Uterus (tissue), 2 donors: ENCODE data around the gene SFXN3.

Experiments used
- POLR2A ChIP-seq, 2 donors: fragments of 450-650 bp; IDR thresholded peaks; one replicate each; pipeline ENCODE4 v1.6.1; 2016; ENCODE audit warnings: antibody characterized with exemption in 2 of 2, mild to moderate bottlenecking in 1 of 2, moderate library complexity in 1 of 2
- TF ChIP-seq, protein P1 (sequence below), 4 experiments: fragments of 200-600 bp in 2 of 4; fragments of 450-650 bp in 2 of 4; sonication (generic) in 2 of 4; IDR thresholded peaks; one replicate each; pipeline ENCODE4 v1.5.1; 2016 to 2019; ENCODE audit warnings: antibody characterized with exemption in 4 of 4, mild to moderate bottlenecking in 2 of 4, moderate library complexity in 1 of 4

DNA sequence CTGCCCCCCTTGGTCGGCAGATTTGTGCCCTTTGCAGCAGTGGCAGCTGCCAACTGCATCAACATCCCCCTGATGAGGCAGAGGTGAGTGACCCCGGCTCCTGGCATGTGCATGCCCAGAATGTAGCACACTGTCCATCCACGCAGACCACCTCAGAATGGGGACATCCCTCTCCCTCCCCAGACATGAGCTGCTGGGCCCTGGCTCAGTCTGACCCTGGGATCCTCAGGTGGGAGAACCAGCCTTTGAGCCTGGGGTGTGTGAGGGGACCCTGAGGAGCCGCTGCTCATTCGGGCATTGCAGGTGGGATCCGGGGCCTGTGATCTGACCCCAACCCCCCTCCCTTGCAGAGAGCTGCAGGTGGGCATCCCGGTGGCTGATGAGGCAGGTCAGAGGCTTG is 5.7 kb downstream of the SFXN3 start:
- TF ChIP-seq POLR2A (IDR thresholded peaks at IDR 0.05), result no peak
- TF ChIP-seq, protein P1, sequence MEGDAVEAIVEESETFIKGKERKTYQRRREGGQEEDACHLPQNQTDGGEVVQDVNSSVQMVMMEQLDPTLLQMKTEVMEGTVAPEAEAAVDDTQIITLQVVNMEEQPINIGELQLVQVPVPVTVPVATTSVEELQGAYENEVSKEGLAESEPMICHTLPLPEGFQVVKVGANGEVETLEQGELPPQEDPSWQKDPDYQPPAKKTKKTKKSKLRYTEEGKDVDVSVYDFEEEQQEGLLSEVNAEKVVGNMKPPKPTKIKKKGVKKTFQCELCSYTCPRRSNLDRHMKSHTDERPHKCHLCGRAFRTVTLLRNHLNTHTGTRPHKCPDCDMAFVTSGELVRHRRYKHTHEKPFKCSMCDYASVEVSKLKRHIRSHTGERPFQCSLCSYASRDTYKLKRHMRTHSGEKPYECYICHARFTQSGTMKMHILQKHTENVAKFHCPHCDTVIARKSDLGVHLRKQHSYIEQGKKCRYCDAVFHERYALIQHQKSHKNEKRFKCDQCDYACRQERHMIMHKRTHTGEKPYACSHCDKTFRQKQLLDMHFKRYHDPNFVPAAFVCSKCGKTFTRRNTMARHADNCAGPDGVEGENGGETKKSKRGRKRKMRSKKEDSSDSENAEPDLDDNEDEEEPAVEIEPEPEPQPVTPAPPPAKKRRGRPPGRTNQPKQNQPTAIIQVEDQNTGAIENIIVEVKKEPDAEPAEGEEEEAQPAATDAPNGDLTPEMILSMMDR (IDR thresholded peaks at IDR 0.05), result no peak
